Upper lobe of left lung (tissue), 6 donors: ENCODE data around the gene PRKCQ. TPM values are rescaled to one million over a fixed set of nuclear protein-coding genes. Genes with fewer than 3 reads are reported as not detected.

Experiments
- ATAC-seq, 2 donors: fragments of 200-7000 bp; cut with Tn5 transposase; one replicate each; pipeline ENCODE4 v1.9.1; 2022; ENCODE audit warnings: mild to moderate bottlenecking in 2 of 2, moderate library complexity in 2 of 2; ENCODE audit not compliant: low FRiP score in 2 of 2
- DNase-seq, 2 donors: peaks; one replicate each; pipeline ENCODE4 v3.0.0-alpha.2; 2019 to 2020
- H3K27ac ChIP-seq, 4 donors: fragments of 200-600 bp; sonication (generic); one replicate each; pipeline ENCODE4 v1.5.1; 2016 to 2019
- H3K27me3 ChIP-seq, 4 donors: fragments of 200-600 bp; sonication (generic); one replicate each; pipeline ENCODE4 v1.5.1; 2017 to 2019
- H3K36me3 ChIP-seq, 4 donors: fragments of 200-600 bp; sonication (generic); one replicate each; pipeline ENCODE4 v1.5.1; 2016 to 2019
- H3K4me1 ChIP-seq, 4 donors: fragments of 200-600 bp; sonication (generic); one replicate each; pipeline ENCODE4 v1.5.1; 2018 to 2019
- H3K4me3 ChIP-seq, 4 donors: fragments of 200-600 bp; sonication (generic); one replicate each; pipeline ENCODE4 v1.5.1; 2017 to 2019; ENCODE audit warnings: mild to moderate bottlenecking in 2 of 4, moderate library complexity in 1 of 4
- H3K9me3 ChIP-seq, 4 donors: fragments of 200-600 bp; sonication (generic); one replicate each; pipeline ENCODE4 v1.5.1; 2018 to 2019
- EP300 ChIP-seq, 4 donors: sonication (generic); formaldehyde crosslinking; IDR thresholded peaks; one replicate each; pipeline ENCODE4 v1.5.1; 2017; ENCODE audit warnings: antibody characterized with exemption in 4 of 4, control low read depth in 2 of 4
- POLR2A ChIP-seq, 4 donors: fragments of 450-650 bp; IDR thresholded peaks; one replicate each; pipeline ENCODE4 v1.5.1; 2016 to 2017; ENCODE audit warnings: antibody characterized with exemption in 4 of 4, mild to moderate bottlenecking in 2 of 4
- POLR2AphosphoS5 ChIP-seq, 2 donors: sonication (generic); formaldehyde crosslinking; IDR thresholded peaks; one replicate each; pipeline ENCODE4 v1.5.1; 2017; ENCODE audit warnings: antibody characterized with exemption in 2 of 2
- WGBS, 2 donors: methylation state at CpG; one replicate each; pipeline ENCODE4 v1.1.5; 2017 to 2018; 5-methylcytosine and 5-hydroxymethylcytosine counted together
- total RNA-seq, 6 donors: library from RNA; depleted of rRNA in 4 of 6; stranded (reverse); fragments of >200 nt in 4 of 6; gene quantifications; one replicate each; pipeline versions ENCODE4 v1.1.0 to v1.2.1, GENCODE V29; 2016 to 2021
- TF ChIP-seq, protein P1 (sequence below), 6 experiments: fragments of 450-650 bp in 4 of 6; fragments of 200-600 bp in 2 of 6; sonication (generic) in 2 of 6; IDR thresholded peaks; one replicate each; pipeline ENCODE4 v1.5.1; 2016 to 2019; ENCODE audit warnings: antibody characterized with exemption in 6 of 6
- donor health status: DM: no; HTN: no; CAD: no; lungs with moderate emphysema.
- donor health status: DM: no; HTN: yes; CAD: no; lungs with severe emphysema.

PRKCQ gene
- total RNA-seq, 6 donors from 2014 or later = 6.5 to 16.8 (median 11.2) TPM

DNA sequence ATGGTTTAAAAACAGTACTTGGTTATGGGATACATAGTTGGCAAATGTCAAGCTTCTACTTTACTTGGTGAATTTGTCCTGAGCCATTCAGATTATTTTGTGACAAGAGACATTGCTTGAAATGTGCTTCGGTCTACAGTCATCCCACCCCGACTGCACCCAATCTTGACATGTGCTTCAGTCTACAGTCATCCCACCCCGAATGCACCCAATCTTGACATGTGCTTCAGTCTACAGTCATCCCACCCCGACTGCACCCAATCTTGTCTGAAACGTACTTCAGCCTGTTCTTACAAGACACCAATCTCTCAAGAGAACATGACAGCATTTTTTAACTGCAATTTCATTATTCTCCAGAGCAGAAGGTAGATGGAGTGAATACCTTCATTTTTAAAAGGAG lies 47.8 kb downstream of the PRKCQ start:
- Histone ChIP-seq H3K27me3 (no peaks in the 10 kb centered on the region), H3K36me3 (no peaks in the 10 kb centered on the region), H3K4me1 (no peaks in the 10 kb centered on the region), H3K27ac (no peak overlapping the region), H3K4me3 (no peak overlapping the region), H3K9me3 (no peaks in the 10 kb centered on the region)
- TF ChIP-seq EP300 (IDR thresholded peaks at IDR 0.05) (no peak), POLR2AphosphoS5 (IDR thresholded peaks at IDR 0.05) (no peak), POLR2A (IDR thresholded peaks at IDR 0.05) (no peak)
- TF ChIP-seq, protein P1, sequence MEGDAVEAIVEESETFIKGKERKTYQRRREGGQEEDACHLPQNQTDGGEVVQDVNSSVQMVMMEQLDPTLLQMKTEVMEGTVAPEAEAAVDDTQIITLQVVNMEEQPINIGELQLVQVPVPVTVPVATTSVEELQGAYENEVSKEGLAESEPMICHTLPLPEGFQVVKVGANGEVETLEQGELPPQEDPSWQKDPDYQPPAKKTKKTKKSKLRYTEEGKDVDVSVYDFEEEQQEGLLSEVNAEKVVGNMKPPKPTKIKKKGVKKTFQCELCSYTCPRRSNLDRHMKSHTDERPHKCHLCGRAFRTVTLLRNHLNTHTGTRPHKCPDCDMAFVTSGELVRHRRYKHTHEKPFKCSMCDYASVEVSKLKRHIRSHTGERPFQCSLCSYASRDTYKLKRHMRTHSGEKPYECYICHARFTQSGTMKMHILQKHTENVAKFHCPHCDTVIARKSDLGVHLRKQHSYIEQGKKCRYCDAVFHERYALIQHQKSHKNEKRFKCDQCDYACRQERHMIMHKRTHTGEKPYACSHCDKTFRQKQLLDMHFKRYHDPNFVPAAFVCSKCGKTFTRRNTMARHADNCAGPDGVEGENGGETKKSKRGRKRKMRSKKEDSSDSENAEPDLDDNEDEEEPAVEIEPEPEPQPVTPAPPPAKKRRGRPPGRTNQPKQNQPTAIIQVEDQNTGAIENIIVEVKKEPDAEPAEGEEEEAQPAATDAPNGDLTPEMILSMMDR (IDR thresholded peaks at IDR 0.05) = no peak
- no peak for DNase-seq
- no peak for ATAC-seq
- WGBS, 2 donors = 84 to 87% methylated on average over 5 of the region's 5 CpGs

DNA sequence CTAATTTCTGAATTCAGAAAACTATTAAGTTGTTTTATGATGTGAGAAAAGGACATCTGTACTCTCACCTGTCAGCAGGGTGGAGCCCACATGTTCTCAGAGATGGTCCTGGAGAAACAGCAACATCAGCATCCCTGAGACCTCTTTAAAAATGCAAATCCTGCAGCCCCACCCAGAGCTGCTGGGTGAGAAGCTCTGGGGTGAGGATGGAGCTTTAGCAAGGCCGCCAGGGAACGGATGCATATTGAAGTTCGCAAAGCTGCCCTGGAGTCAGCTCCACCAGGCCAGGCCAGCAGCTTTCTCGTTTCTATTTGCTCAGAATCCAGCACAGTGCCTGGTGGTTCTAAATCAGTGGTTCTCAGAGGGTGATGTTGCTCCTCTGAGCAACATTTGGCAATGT lies 49.1 kb downstream of the PRKCQ start:
- Histone ChIP-seq H3K27ac (peak overlapping the region in 1 of 4 donors; percentile 9), H3K4me3 (no peak overlapping the region), H3K9me3 (no peaks in the 10 kb centered on the region), H3K4me1 (no peaks in the 10 kb centered on the region), H3K36me3 (no peaks in the 10 kb centered on the region), H3K27me3 (no peaks in the 10 kb centered on the region)
- WGBS, 2 donors = 50 to 76% methylated on average over 2 to 4 of the region's 4 CpGs
- DNase-seq = no peak
- no peak for TF ChIP-seq EP300 (IDR thresholded peaks at IDR 0.05)
- no peak for TF ChIP-seq POLR2AphosphoS5 (IDR thresholded peaks at IDR 0.05)
- no peak for TF ChIP-seq POLR2A (IDR thresholded peaks at IDR 0.05)
- TF ChIP-seq, protein P1 (IDR thresholded peaks at IDR 0.05) = no peak
- no peak for ATAC-seq

DNA sequence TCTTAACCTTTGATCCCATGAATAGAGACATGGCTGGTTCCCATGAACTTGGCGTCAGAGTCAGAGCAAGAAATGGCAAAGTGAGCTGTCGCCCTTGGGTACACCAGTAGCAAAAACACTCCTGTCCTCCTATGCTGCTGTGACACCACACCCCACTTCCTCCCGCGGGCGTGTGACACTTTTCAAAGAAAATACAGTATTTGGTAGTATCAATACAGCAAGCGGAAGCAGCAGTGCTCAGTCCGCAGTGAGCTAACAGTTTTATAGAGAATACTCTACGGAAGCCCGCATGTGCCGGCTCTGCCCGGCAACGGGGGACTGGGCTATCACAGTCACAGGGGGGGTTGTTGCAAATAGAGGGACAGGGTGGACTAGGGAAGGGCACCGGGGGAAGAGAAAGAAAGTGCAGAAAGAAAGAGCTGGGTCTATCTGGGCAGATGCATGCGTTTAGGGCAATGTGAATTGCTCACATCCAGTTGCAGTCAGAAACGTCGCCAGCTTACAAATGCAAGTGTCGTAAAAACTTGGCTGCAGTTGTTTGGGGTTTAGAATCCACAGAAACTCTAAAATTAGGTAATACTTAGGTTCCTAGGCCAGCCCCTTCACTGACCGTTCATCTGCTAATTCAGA lies 49.8 kb downstream of the PRKCQ start:
- Histone ChIP-seq H3K36me3 (no peaks in the 10 kb centered on the region), H3K4me1 (no peaks in the 10 kb centered on the region), H3K27me3 (no peaks in the 10 kb centered on the region), H3K4me3 (no peak overlapping the region), H3K9me3 (no peaks in the 10 kb centered on the region), H3K27ac (peak overlapping the region in 1 of 4 donors; percentile 9)
- 79 to 81% methylated on average over 18 of the region's 18 CpGs for WGBS, 2 donors
- DNase-seq (peak; percentile 15 to 46), ATAC-seq (peak; percentile 21 to 23)
- TF ChIP-seq POLR2A (IDR thresholded peaks at IDR 0.05) = peak in 1 of 4 donors; percentile 17
- TF ChIP-seq POLR2AphosphoS5 (IDR thresholded peaks at IDR 0.05) = no peak

DNA sequence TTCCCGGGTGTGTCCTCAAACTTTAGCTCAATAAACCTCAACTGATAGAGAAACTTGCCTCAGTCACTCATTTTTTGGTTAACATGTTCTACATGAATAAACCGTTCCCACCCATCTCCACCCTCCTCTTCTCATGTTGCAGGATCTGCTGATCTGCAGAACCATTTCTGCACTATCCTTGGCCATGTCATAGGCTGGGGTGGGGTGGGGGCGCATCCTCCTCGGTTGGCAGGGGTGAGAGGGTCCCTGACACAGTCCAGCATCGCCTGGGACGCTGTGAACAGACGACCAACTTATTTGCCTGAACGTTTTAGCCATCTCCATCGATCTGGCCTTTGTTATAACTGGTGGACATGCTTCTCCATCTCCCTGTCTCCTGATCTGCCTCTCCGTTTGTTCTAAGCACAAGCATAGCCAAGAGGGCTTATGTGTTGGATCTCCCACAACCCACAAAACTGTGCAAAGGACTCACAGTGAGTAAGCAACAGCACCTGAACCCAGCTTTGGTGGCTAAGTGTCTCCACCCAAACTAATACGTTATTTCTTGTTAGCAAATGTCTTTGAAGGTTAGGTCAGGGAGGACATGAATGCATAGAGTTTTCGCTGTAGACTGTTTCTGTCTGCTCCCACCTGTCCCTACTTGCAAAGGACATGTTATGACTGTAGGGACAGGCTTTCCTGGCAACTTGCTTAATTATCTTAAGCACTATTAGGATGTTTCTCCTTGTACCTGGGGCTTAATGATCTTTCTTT lies 51.7 kb downstream of the PRKCQ start:
- no peaks in the 10 kb centered on the region for H3K36me3 ChIP-seq
- ATAC-seq (no peak), DNase-seq (no peak)
- no peaks in the 10 kb centered on the region for H3K27me3 ChIP-seq
- no peak for TF ChIP-seq POLR2AphosphoS5 (IDR thresholded peaks at IDR 0.05)
- TF ChIP-seq POLR2A (IDR thresholded peaks at IDR 0.05) = no peak
- TF ChIP-seq, protein P1 (IDR thresholded peaks at IDR 0.05) = no peak
- TF ChIP-seq EP300 (IDR thresholded peaks at IDR 0.05) = no peak
- H3K4me1 ChIP-seq = no peaks in the 10 kb centered on the region
- 87% methylated on average over 12 of the region's 12 CpGs for whole genome bisulfite sequencing, 2 donors
- H3K4me3 ChIP-seq = no peak overlapping the region
- H3K9me3 ChIP-seq = no peaks in the 10 kb centered on the region
- H3K27ac ChIP-seq = no peak overlapping the region

DNA sequence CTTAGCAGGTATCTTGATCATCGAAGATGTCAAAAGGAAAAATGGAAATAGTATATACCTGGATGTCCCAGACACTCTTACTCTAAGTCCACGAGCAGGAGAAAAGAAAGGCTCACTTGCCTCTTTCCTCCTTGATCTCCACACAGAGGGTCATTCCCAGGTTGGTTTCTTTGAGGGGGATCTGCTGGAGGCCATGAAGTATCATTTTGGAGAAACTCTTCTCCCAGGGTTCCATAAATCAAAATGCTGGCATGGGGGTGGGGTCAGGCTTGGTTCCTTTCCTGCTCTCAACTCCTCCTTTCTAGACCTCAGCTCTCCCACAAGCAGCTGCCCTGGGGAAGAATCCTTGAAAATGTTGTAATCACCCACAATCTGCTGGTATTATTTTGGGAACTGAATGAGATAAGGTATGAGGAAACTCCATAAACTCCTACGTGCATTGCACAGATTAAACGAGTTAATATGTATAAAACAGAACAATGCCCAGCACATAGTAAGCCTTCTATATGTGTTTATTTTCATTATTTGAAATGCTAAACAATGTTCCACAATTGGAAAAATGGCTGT lies 54.4 kb downstream of the PRKCQ start:
- DNase-seq = no peak
- ATAC-seq = no peak
- WGBS, 2 donors = 63 to 67% methylated on average over 4 of the region's 4 CpGs
- no peaks in the 10 kb centered on the region for H3K36me3 ChIP-seq
- TF ChIP-seq POLR2A (IDR thresholded peaks at IDR 0.05) = no peak
- H3K4me3 ChIP-seq = no peak overlapping the region
- H3K27me3 ChIP-seq = no peaks in the 10 kb centered on the region
- H3K9me3 ChIP-seq = no peaks in the 10 kb centered on the region
- H3K27ac ChIP-seq = no peak overlapping the region
- H3K4me1 ChIP-seq = no peaks in the 10 kb centered on the region
